HCT116 (cell line): ENCODE results near the gene RAD23A. TPM values are rescaled to one million over a fixed set of nuclear protein-coding genes. Genes with fewer than 3 reads are reported as not detected.

Source experiments
- ATF3 ChIP-seq: IDR thresholded peaks from 2 replicates; pipeline ENCODE4 v1.6.1; 2012
- EGR1 ChIP-seq: IDR thresholded peaks from 2 replicates; pipeline ENCODE4 v1.6.1; 2012; ENCODE audit warnings: low read depth
- ELF1 ChIP-seq: IDR thresholded peaks from 2 replicates; pipeline ENCODE4 v1.6.1; 2012; ENCODE audit warnings: low read depth, borderline replicate concordance
- POLR2A ChIP-seq: IDR thresholded peaks from 2 replicates; pipeline ENCODE4 v1.7.0; 2011; ENCODE audit warnings: borderline replicate concordance; ENCODE audit not compliant: insufficient read depth, insufficient read length; ENCODE audit errors: extremely low read depth
- POLR2AphosphoS5 ChIP-seq: IDR thresholded peaks from 2 replicates; pipeline ENCODE4 v1.6.1; 2011; ENCODE audit warnings: mild to moderate bottlenecking, low read depth, low read length, moderate library complexity
- RAD21 ChIP-seq: IDR thresholded peaks from 2 replicates; pipeline ENCODE4 v1.6.1; 2012; ENCODE audit warnings: low read depth, mild to moderate bottlenecking
- REST ChIP-seq: IDR thresholded peaks from 2 replicates; pipeline ENCODE4 v1.6.1; 2012; ENCODE audit warnings: low read depth
- SIN3A ChIP-seq: IDR thresholded peaks from 2 replicates; pipeline ENCODE4 v1.6.1; 2012; ENCODE audit warnings: low read depth
- ZBTB33 ChIP-seq: IDR thresholded peaks from 2 replicates; pipeline ENCODE4 v1.6.1; 2011; ENCODE audit warnings: mild to moderate bottlenecking, low read length, moderate library complexity; ENCODE audit not compliant: insufficient replicate concordance; ENCODE audit errors: extremely low read depth
- ZFX ChIP-seq: fragments of 450-650 bp; IDR thresholded peaks from 2 replicates; pipeline ENCODE4 v1.6.1; 2017
- ZNF274 ChIP-seq: fragments of 200-500 bp; sonication (Bioruptor generic); IDR thresholded peaks from 2 replicates; pipeline ENCODE4 v1.6.1; 2014; ENCODE audit warnings: mild to moderate bottlenecking, low read depth, low read length, inconsistent platforms
- total RNA-seq: library from RNA; stranded (reverse); gene quantifications from one replicate; pipeline ENCODE4 v1.2.1, GENCODE V29; 2021; ENCODE audit not compliant: unreplicated experiment

Gene RAD23A
- total RNA-seq, 1 experiment from 2014 or later, result 163 TPM

GRCh38 chr19:12921047-12921446 is 24.6 kb upstream of the RAD23A start (continued):
- TF ChIP-seq ZBTB33, result no peak
- TF ChIP-seq REST, result no peak
- no peak for TF ChIP-seq RAD21
- TF ChIP-seq ELF1, result no peak
- TF ChIP-seq ATF3, result no peak
- no peak for TF ChIP-seq ZNF274
- no peak for TF ChIP-seq ZFX
- no peak for TF ChIP-seq POLR2A
- no peak for TF ChIP-seq EGR1
- no peak; the same call in 1 of the 2 replicates for TF ChIP-seq POLR2AphosphoS5
- TF ChIP-seq SIN3A, result no peak
